ENCODE results near the gene NME8.

NME8 gene

DNA sequence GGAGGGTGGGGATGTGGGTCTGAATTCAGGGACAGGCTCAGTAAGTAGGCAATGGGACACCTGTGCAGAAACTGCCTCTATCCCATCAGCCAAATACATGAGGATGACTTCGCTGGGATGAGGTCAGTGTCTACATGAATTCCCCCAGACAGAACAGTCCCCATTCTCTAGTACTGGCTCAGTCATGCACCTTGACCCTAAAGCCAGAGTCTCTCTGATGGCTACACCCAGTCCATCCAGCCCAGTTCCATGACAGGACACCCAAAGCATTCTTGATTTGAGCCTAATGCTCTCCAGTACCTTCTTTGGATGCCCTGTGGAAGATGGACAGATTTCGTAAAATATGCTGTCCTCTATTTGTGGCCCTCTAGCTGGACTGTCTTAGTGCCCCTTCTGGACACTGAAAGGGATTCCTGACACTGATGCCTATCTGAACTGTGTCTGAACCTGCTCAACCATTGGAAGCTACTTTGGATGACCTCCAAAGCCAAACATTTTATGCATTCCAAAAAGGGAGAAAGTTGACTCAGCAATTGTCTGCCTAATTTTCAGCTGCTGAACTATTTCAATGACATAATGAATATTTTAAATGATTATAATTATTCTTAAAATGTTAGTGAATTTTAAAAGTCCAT, 53.6 kb downstream of the NME8 start:
- DNase-seq = no peak

DNA sequence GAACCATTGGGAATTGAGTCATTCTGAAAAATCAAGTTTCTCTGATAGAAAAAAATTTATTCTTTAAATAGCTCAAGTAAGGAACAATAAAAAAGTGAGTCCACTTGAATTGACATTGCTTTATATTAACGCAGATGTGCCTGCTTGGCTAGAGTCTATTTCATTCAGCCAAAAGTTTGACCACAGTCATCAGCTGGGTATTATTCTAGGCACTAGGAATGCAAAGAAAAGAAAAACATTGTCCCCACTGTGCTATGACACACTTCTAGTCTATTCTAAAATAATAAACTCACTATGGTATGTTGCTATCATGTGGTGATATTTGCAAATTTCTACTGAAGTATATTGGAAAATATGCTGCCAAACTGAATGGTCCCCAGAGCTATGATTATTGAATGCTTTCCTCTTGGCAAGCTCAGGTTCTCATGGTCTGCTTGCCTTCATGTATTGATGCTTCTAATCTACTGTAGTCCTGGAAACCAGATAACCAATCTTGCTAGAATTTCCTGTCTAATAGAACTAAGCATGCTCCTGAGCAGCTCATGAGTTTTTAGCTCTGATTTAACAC, 59.9 kb downstream of the NME8 start:
- no peak for DNase-seq

DNA sequence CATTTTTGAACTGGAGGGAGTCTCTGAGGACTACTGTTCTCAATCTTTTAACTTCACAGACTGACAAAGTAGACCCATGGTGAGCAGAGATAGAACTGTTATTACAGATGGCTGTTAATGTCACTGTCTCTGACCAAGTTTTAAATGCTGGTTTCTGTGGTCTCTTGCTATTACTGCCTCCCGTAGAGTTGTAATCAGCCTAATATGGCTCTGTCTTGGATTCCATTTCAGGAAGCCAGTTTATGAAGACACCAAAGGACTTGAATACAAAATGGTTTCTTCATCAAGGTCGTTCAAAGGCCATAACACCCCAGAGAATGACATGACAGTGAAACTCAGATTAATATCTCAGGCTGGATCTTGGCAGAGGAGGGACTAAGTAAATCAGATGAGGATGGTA, 64.4 kb downstream of the NME8 start:
- DNase-seq = no peak

DNA sequence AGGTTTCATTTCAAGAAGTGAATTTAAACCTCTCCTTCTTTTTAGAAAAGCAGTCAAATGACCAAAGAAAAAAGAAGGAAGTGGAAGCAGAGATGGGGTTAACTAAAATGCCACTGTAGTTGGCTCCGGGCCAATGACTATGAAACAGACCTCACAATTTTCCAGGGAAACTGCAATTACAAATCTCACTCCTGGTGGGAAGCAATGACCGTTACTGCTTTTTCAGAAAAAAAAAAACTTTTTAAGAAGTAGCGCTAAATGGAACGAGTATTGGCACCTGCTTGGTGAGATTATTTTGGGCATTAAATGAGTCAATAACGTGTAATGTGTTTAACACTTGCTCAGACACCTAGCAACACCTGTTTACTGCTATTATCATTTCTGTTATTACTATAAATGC, 67.0 kb downstream of the NME8 start:
- no peak for DNase-seq

DNA sequence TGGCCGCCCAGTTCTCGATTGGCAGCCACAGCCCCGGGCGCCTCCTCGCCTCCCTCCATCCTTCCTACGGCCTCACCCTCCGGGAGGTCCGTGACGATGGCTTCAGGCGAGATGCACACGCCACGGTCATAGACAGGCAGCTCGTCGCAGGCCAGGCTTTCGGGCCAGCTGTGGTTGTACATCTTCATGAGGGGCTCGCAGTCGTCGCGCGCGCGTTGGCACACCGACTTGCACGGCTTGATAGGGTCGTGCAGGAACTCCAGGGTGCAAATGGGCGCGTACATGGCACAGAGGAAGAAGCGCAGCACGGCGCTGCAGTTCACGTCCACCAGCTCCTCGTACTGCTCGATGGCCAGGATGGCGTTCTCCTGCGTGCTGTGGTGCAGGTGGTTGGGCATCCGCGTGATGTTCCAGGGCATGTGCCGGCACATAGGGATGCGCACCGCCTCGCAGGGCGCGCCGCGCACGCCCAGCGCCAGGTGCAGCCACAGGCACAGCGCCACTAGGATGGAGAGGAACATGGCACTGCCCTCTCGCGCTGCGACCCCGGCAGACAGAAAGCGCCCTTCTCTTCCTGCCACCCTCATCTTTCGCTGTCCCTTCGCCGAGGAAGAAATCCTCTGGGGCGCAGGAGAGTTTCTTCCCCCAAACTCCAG, 67.7 kb downstream of the NME8 start:
- peak; percentile 11 to 37 for DNase-seq

DNA sequence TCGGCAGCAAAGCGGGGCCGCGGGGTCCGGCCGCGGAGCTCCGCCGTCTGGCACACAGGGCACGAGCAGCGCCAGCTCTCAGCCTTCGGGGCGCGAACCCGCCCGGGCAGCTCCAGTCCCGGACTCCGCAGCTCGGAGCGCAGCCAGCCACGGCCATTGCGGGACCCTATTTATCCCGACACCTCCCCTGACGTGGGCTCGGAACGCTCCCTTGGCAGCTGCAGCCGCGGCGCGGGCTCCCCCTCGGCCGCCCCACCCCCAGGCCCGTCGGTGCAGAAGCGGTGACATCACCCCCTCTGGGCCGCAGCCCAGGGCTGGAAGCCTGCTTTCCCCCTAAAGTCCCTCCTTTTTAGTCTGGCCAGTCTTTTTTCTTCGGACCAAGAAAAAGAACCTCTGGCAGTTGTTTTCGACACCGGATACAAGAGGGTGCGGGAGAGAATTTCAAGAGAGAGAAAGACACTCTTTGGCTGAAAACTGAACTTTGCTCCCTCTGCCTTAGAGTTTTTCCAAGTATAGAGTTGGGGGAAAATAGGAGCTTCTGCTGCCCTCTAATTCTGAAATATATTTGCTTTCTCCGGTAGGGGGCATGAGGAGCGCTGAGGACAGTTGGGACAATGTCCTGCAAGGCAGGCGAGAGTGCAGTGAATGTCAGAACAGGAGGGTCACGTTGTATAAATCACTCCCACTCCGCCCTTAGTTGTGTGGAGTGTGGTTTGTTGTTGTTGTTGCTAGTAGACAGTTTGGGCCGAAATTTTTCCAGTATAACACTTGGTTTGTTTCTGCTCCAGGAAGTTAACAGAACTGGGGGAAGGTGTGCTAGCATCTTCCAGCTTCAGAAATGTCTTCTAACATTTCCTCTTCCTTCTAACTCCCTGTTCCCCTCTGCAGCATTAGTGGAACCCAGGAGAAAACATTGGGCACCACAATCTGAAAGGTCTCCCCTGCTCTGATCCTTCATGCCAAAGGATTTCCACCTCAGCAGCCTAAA, 68.6 kb downstream of the NME8 start, which contains the start of gene SFRP4:
TSS of gene SFRP4 (minus strand) at position 145 of the 988 bp plus-strand sequence. CDS start 280 bp downstream, outside the sequence.
- peak; percentile 50 to 73 for DNase-seq

DNA sequence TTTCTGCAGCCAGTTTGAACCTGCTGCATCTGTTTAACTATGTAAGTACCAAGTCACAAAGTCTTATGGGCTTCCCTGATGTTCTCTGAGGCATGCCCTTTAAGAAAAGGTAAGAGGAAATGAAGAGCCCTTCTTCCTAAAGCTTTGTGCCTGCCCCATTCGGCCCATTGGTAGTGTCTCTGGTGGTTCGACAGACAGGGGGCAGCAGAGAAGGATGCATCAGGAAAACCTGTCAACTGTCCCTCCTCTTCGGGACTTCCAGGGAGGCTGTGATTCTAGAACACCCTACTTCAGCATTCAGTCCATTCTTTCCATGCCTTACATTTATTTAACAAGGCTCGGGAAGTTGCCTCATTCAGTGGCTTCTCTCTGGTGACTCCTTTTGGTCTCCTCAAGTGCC, 70.1 kb downstream of the NME8 start:
- no peak for DNase-seq

DNA sequence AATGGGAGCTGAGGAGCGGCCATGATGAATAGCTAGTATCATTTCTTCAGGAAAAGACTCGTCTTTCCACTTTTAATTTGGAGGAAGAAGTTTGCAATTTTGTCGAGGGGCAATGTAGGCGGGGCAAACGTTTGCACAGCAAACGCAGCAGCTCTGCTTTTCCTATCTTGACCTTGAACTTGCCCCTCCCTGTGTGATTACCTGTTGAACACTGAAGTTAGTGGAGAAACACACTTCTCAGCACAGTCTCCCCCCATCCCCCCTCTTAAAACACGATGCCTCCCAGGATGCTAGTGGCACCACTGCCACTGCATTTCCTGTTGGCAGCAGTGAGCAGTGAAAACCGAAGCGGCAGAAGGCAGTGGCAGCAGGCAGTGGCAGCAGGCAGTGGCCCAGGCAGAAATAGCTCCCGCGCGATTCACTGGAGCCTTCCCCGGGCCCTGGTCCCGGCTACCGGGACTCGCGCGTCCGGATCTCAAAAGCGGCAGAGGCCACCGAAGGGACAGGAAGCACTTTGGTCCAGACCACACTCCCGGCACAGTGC, 72.0 kb downstream of the NME8 start, which contains the start of gene EPDR1:
TSS of gene EPDR1 (plus strand) at position 336 of the 544 bp plus-strand sequence. CDS start 300 bp downstream, outside the sequence.
- peak; percentile 58 to 84 for DNase-seq

DNA sequence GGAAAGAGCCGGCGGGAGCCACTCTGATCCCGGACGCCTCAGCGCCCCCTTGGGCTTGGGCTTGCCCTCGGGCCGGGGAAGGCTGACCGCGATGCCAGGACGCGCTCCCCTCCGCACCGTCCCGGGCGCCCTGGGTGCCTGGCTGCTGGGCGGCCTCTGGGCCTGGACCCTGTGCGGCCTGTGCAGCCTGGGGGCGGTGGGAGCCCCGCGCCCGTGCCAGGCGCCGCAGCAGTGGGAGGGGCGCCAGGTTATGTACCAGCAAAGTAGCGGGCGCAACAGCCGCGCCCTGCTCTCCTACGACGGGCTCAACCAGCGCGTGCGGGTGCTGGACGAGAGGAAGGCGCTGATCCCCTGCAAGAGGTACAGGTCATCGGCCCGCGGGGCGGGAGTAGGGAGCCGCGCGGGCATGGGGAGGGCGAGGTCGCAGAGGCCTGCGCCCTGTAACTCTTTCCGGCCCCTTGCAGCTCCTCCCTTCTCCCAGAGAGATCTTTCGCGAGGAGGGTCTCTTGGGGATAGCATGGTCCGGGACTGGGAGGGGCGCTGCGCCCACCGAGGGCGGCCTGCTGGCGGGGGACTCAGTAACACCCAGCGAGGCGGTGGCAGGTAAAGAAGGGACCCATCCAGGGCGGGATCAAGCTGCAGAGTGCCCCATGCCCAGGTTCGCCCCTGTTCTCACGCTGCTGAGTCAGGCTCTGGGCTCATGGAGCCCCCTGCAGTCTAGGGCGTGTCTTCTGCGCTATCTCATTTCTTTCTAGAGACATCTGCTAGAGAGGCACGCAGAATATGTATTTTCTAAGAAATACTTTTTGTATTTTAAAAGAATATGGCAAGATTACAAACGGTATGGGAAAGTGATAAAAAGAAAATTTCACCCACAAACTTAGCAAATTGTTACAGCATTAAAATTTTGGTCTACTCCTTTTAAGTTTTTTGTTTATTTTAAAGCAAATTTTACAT, 72.7 kb downstream of the NME8 start:
- DNase-seq = peak; percentile 48 to 71

DNA sequence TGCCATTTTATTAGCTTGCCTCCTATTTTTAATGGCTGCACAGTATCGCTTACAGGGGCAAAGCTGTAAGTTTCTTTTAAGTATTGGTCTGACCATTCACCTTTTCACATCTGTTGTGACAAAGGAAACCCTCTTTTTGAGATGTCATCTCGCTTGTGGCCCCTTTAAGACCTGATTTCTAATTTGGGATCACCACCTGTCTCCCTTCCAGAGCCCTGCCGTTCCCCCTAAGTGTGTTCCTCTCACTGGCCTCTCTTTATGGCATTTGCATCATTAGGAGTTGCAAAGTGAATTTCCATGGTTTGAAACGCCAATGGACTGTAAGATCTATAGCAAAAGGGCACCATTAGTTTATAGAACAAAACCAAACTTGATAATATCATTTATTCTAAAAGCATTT, 73.5 kb downstream of the NME8 start:
- DNase-seq = peak in 1 of 2 experiments; percentile 10

DNA sequence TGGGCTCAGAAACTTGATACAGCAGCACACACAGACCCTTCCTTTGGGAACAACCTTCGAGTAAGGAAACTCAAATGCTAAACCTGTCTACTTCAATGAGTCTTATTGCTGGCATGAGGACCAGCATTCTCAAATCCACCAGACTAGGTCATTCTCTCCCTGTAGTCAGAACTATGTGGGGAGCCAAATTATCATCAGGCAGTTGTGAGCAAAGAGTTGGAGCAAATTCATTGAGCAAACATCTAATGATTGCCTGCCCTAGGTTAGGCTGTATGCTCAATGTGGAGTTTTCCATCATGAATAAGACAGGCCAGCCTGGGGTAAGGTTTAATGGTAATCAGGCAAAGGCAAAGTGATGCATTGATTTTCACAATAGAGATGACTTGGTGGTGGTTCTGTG, 75.6 kb downstream of the NME8 start:
- no peak for DNase-seq

DNA sequence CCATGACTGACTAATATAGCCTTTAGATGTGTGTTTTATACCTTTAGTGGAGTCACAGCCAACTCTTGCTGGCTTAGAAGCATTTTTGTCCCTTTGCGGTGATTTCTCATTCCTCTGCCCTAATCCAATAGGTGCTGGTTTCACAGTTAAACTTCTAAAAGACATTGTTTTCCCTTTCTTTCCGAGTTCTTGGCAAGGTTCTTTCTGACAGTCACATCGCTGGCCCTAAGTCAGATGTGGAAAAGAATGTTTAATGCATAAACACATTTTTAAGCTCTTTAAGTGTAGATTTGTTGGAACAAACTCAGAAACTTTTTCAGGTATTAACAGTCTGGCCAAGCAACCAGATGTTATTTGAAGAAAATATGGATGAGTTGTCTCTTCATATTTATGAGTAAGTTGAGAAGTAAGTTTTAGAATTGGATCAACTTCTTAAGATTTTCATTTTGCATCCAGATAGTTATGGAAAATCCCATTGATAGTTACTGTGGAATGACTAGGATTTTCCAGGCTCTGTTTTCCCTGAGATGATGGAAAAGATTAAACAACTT, 76.2 kb downstream of the NME8 start:
- DNase-seq = no peak

DNA sequence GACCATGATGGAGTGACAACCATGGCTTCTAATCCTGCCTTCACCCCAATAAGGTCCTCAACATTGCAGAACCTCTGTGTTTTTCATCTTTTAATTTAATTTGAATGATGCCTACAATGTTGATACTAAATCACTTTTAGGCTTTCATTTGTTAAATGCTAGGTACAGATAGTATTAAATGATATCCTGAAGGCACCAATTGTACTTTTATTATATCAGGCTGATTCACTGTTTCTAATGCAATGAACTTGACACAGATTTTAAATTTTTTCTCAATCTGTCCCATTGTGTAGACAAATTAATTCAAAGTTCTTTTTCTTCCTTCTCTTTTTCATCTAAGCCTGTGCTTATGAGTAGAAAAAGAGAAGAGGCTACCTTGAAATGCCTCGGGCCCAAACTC, 77.2 kb downstream of the NME8 start:
- DNase-seq = no peak

DNA sequence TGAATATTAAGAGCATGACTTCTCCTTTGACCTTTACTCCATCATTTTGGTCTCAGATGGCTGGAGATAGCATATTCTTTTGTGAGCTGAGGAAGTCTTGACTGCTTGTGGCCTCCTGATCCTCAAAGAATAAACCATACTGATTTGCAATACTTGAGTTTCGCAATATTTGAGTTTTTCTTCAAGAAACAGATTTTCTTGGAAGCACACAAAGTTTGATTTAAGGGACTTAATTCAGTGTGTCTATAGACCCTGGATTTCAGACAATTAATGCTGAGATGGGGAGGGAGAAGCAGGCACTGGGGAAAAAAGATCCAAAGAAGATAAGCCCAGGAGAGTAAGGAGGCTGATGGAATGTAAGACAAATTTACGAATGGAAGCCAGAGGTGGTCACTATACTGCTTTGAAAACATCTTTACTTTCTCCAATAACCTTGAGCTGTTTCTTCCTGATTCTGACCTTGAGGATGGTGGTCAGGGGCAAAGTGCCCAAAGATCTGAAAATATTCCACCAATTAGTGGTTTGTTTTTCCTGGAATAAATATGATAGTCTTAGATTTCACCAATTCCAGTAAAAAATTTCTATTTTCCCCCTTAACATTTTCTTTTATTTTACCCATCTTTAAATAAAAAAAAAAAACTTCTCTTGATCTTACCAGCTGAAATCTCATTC, 79.5 kb downstream of the NME8 start:
- no peak for DNase-seq

DNA sequence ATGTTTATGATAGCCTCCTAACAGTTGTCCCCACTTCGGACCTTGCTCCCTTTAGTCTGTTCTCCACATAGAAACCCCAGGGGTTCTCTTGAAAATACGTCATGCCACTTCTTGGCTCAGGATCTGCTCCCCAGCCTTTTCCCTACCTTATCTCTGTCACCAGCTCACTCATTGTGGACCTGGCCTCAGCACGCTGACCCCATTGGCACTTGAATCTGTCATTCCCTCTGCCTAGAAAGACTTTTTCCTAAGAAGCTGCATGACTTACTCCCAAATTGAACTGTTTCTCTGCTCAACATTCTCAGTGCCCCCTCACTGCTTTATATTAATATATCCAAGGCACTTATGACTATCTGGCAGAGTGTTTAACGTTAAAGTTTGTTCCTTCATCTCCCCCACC, 80.5 kb downstream of the NME8 start:
- DNase-seq = no peak

DNA sequence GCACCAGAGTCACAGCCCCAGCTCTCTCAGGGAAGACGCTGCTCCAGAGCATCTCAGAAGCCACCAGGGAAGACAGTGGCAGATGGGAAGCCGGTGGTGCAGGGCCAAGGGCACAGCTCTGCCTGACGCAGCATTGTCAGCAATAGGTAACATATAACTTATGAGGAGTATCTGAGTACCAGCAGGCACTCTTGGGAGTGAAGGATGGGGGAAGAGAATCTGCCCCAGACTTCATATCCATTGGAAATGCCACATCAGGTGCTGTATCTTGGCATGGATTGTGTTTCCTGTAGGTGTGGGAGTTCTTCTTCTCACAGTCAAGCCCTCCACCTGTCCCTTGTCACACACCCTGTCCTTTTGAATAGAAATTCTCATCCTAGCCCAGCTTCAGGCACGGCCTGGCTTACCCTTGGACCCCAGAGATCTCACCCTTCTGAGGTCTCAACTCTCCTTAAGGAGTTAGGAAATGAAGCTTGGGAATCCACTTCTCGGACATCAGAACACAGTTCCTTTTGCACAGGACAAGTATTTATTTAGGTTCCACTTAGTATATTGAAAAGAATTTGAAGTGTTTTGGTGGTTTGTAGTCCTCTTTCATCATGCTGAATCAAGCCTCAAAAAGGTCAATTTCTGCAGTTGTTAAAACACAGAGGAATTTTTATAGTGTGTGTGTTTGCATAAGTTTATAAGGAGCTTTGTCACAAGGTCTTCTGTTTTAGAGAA, 82.0 kb downstream of the NME8 start:
- DNase-seq = no peak

DNA sequence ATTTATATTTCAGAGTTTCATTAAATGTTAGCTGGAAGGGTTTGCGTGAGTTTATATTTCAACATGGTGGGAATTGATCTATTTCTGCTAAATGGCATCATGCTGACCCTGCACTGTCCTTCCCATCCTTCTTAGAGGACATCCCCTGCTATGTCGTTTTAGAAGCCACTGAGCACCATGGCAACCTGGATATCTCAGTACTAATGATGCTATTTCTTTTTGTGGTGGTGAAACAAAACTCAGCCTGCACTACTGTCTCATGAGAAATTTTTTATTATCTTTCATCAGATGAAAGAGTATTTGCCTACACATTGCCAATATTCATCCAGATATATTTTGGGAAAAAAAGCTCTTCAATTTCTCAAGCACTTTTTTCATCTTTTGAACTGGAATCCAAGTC, 84.1 kb downstream of the NME8 start:
- DNase-seq = no peak

DNA sequence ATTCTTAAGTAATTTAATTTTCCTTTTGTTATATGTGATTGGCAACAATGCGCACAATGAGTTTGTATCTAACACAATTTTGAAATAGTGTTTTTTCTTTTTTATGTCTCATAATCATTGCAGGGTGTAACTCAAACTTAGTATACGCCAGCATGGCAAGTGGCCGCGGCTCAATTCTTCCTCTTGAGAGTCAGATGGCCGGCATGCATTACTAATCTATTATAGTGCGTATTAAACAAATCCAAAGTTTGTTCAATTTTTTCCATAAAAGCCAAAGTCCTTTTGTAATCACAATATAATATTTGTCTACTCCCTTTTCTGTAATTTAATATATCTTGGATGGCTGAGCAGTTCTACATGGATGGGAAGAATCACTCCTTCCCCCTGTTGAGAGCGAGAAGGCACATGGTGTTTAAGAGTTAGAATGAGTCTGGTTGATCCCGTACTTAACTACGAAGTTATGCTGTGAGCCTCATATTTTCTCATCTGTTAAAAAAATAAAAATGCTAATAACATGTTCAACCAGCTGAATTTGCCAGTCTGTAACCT, 84.7 kb downstream of the NME8 start:
- no peak for DNase-seq

DNA sequence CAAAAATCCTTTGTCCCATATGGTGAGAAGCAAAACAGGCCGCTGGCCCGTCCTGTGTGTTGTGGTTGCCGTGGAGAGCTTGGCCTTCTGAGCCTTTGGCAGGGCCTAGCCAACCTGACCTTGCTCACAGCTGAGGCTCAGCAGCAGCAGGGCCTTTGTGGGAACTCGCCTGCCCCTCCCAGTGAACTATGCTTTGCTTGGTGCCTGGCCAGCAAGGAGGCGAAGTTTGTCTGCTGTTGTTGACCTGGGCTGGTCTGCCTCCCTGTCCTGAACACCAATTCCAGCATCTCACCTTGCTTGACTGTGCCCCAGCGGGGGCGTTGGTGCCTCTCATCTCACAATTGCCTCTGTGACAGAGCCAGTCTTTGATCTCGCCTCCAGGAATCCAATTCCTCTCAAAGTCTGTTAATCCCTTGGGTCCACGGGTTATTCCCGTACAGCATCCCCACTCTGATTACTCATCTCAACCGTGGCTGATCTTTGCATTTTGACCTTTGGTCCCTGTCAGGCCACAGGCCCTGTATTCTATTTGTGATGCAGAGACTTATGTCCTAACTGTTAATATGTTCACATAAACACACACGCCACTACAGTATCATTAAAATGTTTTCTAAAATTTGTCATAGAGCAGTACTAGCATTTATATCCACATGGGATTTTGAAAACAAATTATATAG, 94.7 kb downstream of the NME8 start:
- DNase-seq = peak; percentile 18 to 53
